DMS53 treated with DMSO at 0.1 percent for 48 hours (cell line): ENCODE measurements around the gene PDHB.

Source experiments
- DNase-seq: peaks from one replicate; lab custom pipeline; 2025; ENCODE audit not compliant: unreplicated experiment; lab: John Stamatoyannopoulos, UW

The PDHB gene

GRCh38 chr3:58404396-58404795 lies 29.2 kb downstream of the PDHB start:
- no peak for DNase-seq

GRCh38 chr3:58403513-58404109 lies 30.0 kb downstream of the PDHB start:
- no peak for DNase-seq

GRCh38 chr3:58398669-58399333 lies 34.8 kb downstream of the PDHB start:
- DNase-seq, result no peak

GRCh38 chr3:58394339-58394738 lies 39.3 kb downstream of the PDHB start:
- no peak for DNase-seq

DNA sequence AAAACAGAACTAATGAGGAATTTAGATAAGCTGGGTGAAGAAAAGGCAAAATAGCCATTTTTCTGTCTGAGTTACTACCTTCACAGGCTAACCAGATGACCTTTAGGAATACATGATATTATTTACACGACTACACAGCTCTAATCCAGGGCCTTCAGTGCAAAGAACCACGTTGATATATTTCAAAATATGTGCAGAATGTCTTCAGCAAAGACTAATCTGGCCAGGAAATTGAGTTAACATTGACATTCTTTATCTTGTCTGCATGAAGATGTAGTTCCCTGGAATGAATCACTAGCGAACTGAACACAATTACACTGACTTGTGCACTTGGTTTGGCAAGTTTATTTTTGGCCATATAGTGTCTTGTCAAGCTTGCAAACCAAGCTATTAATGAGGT lies 41.5 kb downstream of the PDHB start:
- DNase-seq, result no peak

DNA sequence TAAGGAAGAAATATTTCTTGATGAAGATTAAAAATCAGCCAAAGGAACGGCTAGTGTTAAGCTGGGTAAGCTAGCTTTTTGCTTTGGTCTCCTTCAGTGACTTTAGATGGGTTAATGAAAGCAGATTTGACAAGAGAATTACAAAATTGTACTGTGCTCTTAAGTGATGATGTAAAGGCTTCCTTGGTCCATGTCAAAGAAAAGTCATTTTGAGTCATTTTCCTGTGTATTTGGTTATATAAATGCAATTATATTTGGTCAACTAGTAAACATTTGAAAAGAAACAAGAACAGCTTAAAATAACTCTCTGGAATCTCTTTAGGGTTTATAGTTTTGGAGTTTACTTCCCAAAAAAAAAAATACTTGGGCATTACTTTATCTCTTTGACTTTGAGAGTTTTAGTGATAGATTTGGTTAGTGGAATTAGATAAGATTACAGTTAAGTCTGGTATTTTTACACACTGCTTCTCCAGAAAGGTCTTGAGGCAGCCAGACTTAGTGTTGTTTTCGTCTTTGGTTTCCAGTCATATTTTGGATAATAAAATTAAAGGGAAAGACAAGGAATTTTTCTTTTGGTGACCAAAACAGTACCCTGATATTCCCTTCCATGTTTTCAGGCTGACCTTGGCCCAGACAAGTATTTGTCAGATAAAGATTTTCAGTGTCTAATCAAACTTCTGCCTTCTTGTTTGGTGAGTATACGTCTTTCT lies 42.3 kb downstream of the PDHB start:
- DNase-seq, result no peak

- no peak for DNase-seq
These were observed 45.0 kb downstream of the PDHB start for GRCh38 chr3:58388550-58389091.

DNA sequence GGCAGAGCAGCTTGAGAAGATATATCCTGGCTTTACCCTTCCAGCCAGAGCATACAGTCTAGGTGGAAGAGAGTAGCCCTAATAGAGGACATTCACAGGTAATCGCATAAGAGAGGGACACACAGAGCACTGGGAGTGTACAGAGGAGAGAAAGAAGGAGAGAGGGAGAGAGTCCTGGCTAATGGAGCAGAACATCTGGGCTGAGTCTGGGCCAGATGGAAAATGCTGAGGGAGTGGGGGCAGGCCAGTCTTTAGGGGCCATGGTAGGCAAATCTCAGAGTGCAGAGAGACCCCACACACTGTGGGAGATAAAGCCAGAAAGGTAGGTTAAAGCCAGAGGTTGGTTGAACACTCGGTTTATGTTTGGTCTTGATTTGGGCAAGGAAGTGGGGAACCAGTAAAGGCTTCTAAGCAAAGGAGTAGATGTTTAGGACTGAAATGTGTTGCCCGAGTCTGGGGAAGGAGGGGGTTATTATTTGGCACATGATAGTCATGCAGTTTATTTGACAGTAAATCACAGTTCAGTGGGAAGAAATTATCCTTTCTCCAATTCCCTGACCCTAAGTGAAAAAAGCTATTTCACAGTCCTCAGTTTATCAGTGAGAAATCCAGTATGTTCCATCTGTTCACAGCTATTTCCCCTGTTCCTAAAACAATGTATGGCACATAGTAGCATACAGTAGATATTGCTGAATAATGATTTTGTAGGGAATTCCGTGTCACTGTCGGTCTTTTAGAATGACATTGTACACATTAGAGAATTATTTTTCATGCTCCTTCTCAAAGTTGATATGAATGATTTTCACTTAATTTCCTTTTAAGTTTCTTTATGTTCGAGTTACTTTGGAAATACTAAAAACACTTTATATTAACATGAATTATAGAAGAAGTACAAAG lies 45.7 kb downstream of the PDHB start:
- no peak for DNase-seq

- no peak for DNase-seq
These were observed 46.8 kb downstream of the PDHB start for GRCh38 chr3:58386626-58387365.

DNA sequence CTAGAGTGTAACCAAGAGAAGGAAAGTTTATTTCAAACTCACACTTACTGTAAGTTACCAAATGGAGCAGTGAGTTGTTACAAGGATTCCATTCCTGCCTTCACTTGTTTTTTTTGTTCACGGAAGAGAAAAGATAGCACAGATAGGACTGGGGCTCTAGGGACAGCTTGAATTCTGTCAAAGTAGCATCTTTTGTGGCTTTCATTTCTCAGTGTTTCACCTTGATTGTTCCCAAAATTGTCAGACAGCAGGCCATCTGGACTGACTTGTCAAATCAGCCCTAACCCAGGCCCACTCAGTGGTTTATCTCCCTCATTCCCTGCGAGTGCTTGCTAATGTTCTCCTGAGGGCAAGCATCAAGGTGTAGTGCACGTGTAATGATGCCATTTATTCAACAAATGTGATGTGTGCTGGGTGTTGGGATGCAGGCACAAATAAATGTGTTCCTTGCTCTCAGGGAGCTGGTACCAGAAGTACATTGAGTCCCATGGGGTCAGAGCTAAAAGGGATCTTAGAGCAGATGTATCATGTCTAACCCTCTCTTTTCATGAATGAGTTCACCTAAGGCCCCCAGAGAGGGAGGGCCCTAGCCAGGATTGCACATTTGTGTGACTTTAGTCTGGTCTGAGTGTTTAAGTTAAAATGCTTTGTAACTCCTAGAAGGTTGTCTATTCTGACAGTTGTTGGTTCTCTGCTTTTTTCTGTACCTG lies 49.1 kb downstream of the PDHB start:
- no peak for DNase-seq

GRCh38 chr3:58383904-58384303 lies 49.7 kb downstream of the PDHB start:
- DNase-seq, result no peak

- no peak for DNase-seq
These were observed 50.2 kb downstream of the PDHB start for GRCh38 chr3:58383476-58383875.

DNA sequence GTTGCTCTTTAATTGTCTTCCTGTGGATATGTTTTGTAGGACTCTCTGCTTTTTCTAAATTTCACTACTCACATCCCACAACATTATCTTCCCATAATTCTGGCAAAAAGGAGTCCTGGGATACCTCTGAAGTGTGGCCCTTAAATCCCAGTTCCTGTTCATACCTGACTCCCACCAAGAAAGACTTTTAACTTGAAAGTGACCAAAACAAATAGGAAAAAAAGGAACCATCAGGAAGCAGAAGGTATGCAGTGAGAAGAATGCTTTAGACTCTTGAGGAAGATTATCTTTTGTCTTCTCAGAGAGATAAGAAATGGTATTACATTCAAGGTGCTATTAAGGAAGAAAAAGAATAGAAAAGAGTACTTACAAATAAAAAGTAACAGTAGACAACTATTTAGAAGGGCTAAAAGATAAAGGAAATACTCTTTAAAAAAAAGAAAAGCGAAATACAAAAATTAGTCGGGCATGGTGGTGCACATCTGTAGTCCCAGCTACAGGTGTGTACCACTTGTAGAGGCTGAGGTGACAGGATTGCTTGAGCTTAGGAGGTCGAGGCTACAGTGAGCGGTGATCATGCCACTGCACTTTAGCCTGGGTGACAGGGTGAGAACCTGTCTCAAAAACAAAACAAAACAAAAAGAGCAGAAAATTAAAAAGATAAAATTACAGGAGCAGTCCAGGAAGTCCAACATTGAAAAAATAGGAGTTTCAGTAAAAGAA lies 54.1 kb downstream of the PDHB start:
- DNase-seq, result no peak

GRCh38 chr3:58377750-58378149 lies 55.9 kb downstream of the PDHB start:
- no peak for DNase-seq
